H1 (cell line): ENCODE measurements around the gene SLCO2A1. TPM values are rescaled to one million over a fixed set of nuclear protein-coding genes. Genes with fewer than 3 reads are reported as not detected.

Experiments
- CTCF ChIA-PET: fragments of 300-600 bp; sonication (Branson Sonifier 250); formaldehyde crosslinking; loops from one replicate; lab custom pipeline; 2021; ENCODE audit not compliant: partially characterized antibody; lab: Charles Lee
- POLR2A ChIA-PET: fragments of 300-600 bp; sonication (Branson Sonifier 250); formaldehyde crosslinking; loops from one replicate; lab custom pipeline; 2021; ENCODE audit warnings: inconsistent platforms; ENCODE audit not compliant: partially characterized antibody; lab: Charles Lee
- DNase-seq, 2 experiments: peaks; one replicate each; pipeline versions ENCODE4 v3.0.0 to v3.0.0-alpha.2; 2010 to 2022; ENCODE audit warnings: low spot score in 2 of 2, low read depth in 1 of 2, mixed read lengths in 1 of 2
- FAIRE-seq: peaks from 2 replicates; lab custom pipeline; 2011; peaks lifted over from hg19 to GRCh38; lab: Jason Lieb, UNC
- H2AFZ ChIP-seq: 2 replicates; pipeline ENCODE4 v1.8.1; 2012; ENCODE audit warnings: low read length, inconsistent platforms
- H2AK5ac ChIP-seq: 2 replicates; pipeline ENCODE4 v1.6.1; 2013; ENCODE audit warnings: low read depth, low read length
- H2BK120ac ChIP-seq: replicated peaks from 2 replicates; pipeline ENCODE3; 2013; ENCODE audit warnings: low read depth, low read length, inconsistent platforms
- H2BK12ac ChIP-seq: 2 replicates; pipeline ENCODE4 v1.6.1; 2013; ENCODE audit warnings: low read depth, low read length
- H2BK15ac ChIP-seq: 2 replicates; pipeline ENCODE4 v1.6.1; 2013; ENCODE audit warnings: low read length
- H2BK20ac ChIP-seq: 2 replicates; pipeline ENCODE4 v1.6.1; 2013; ENCODE audit warnings: low read length
- H2BK5ac ChIP-seq: 2 replicates; pipeline ENCODE4 v1.6.1; 2013; ENCODE audit warnings: low read depth, low read length
- H3K14ac ChIP-seq: 2 replicates; pipeline ENCODE4 v1.6.1; 2013; ENCODE audit warnings: inconsistent platforms; ENCODE audit not compliant: insufficient read length
- H3K18ac ChIP-seq: 2 replicates; pipeline ENCODE4 v1.6.1; 2013; ENCODE audit warnings: low read length; ENCODE audit errors: extremely low read depth
- H3K23ac ChIP-seq: 2 replicates; pipeline ENCODE4 v1.6.1; 2013; ENCODE audit warnings: inconsistent platforms; ENCODE audit not compliant: insufficient read length
- H3K23me2 ChIP-seq: 2 replicates; pipeline ENCODE4 v1.6.1; 2013; ENCODE audit warnings: low read depth, low read length
- H3K27ac ChIP-seq: 2 replicates; pipeline ENCODE4 v1.6.1; 2011; ENCODE audit warnings: low read depth, low read length, inconsistent platforms
- H3K27me3 ChIP-seq, 4 experiments: replicated peaks in 1 of 4; 1 replicate in 1 of 4; 2 replicates in 3 of 4; pipeline versions ENCODE4 v1.6.1 to v1.8.1; 2011 to 2013; ENCODE audit warnings: low read length in 3 of 4, mild to moderate bottlenecking in 3 of 4, inconsistent platforms in 2 of 4, mixed read lengths in 2 of 4, moderate library complexity in 1 of 4; ENCODE audit not compliant: control insufficient read depth in 3 of 4, insufficient read depth in 3 of 4; ENCODE audit errors: extremely low read depth in 1 of 4
- H3K36me3 ChIP-seq, 4 experiments: 2 replicates each; pipeline versions ENCODE4 v1.6.1 to v1.8.1; 2011 to 2013; ENCODE audit warnings: mild to moderate bottlenecking in 4 of 4, low read length in 3 of 4, moderate library complexity in 2 of 4, control low read depth in 1 of 4, inconsistent platforms in 1 of 4; ENCODE audit not compliant: insufficient read depth in 4 of 4, control insufficient read depth in 2 of 4
- H3K4ac ChIP-seq: replicated peaks from 2 replicates; pipeline ENCODE3; 2013; ENCODE audit warnings: low read length, low read depth, mixed read lengths, inconsistent platforms; ENCODE audit not compliant: insufficient read length
- H3K4me1 ChIP-seq, 4 experiments: replicated peaks in 1 of 4; 1 replicate in 1 of 4; 2 replicates in 3 of 4; pipeline versions ENCODE4 v1.6.1 to v1.8.1; 2011 to 2013; ENCODE audit warnings: low read length in 3 of 4, inconsistent platforms in 2 of 4, mixed read lengths in 1 of 4; ENCODE audit not compliant: insufficient read depth in 4 of 4, control insufficient read depth in 3 of 4
- H3K4me2 ChIP-seq, 2 experiments: 2 replicates each; pipeline versions ENCODE4 v1.6.1 to v1.8.1; 2011 to 2013; ENCODE audit warnings: low read depth in 2 of 2, low read length in 2 of 2, control low read depth in 1 of 2, inconsistent platforms in 1 of 2, mild to moderate bottlenecking in 1 of 2; ENCODE audit not compliant: insufficient read depth in 1 of 2
- H3K4me3 ChIP-seq, 4 experiments: fragments of 200-600, 300-600 bp in 1 of 4; sonication (generic), shearing (Covaris generic), sonication (Bioruptor Twin) in 1 of 4; 2 replicates each; pipeline versions ENCODE4 v1.5.1 to v1.8.1; 2011 to 2016; ENCODE audit warnings: low read length in 4 of 4, low read depth in 3 of 4, control low read depth in 2 of 4, inconsistent platforms in 2 of 4, mild to moderate bottlenecking in 2 of 4, mixed read lengths in 1 of 4, moderate library complexity in 1 of 4; ENCODE audit not compliant: insufficient read depth in 2 of 4; ENCODE audit errors: extremely low read depth in 1 of 4
- H3K56ac ChIP-seq: replicated peaks from 2 replicates; pipeline ENCODE3; 2013; ENCODE audit warnings: low read depth, mild to moderate bottlenecking, mixed read lengths, low read length, inconsistent platforms; ENCODE audit not compliant: insufficient read length
- H3K79me1 ChIP-seq: 2 replicates; pipeline ENCODE4 v1.6.1; 2013; ENCODE audit warnings: low read depth, low read length, control low read depth
- H3K79me2 ChIP-seq, 2 experiments: 2 replicates each; pipeline versions ENCODE4 v1.6.1 to v1.8.1; 2012 to 2013; ENCODE audit warnings: low read length in 2 of 2, mild to moderate bottlenecking in 2 of 2, inconsistent platforms in 1 of 2; ENCODE audit not compliant: insufficient read depth in 2 of 2, control insufficient read depth in 1 of 2
- H3K9ac ChIP-seq, 4 experiments: replicated peaks in 1 of 4; 1 replicate in 1 of 4; 2 replicates in 3 of 4; pipeline versions ENCODE4 v1.6.1 to v1.8.1; 2011 to 2013; ENCODE audit warnings: low read depth in 3 of 4, low read length in 3 of 4, control low read depth in 2 of 4, mild to moderate bottlenecking in 2 of 4, moderate library complexity in 2 of 4, inconsistent platforms in 1 of 4; ENCODE audit errors: extremely low read depth in 1 of 4
- H3K9me3 ChIP-seq, 2 experiments: 2 replicates each; pipeline versions ENCODE4 v1.6.1 to v1.8.1; 2012 to 2013; ENCODE audit warnings: mild to moderate bottlenecking in 2 of 2, moderate library complexity in 2 of 2, control low read depth in 1 of 2, inconsistent platforms in 1 of 2, low read depth in 1 of 2, low read length in 1 of 2, mixed read lengths in 1 of 2; ENCODE audit not compliant: insufficient read depth in 2 of 2
- H4K20me1 ChIP-seq, 2 experiments: replicated peaks in 1 of 2; 2 replicates each; pipeline versions ENCODE3 to v1.8.1; 2011 to 2013; ENCODE audit warnings: inconsistent platforms in 2 of 2, low read length in 2 of 2, mild to moderate bottlenecking in 1 of 2; ENCODE audit not compliant: insufficient read depth in 2 of 2, control insufficient read depth in 1 of 2
- H4K5ac ChIP-seq: 2 replicates; pipeline ENCODE4 v1.6.1; 2013; ENCODE audit warnings: low read length, low read depth, mixed read lengths, inconsistent platforms; ENCODE audit not compliant: insufficient read length
- H4K8ac ChIP-seq: 2 replicates; pipeline ENCODE4 v1.8.0; 2013; ENCODE audit warnings: mild to moderate bottlenecking, moderate library complexity, low read length, inconsistent platforms; ENCODE audit not compliant: insufficient read depth; ENCODE audit errors: extremely low read depth
- H4K91ac ChIP-seq: replicated peaks from 2 replicates; pipeline ENCODE3; 2013; ENCODE audit warnings: low read length, mixed read lengths, inconsistent platforms; ENCODE audit not compliant: insufficient read length
- ASH2L ChIP-seq: fragments of 200-600, 300-600 bp; sonication (generic); IDR thresholded peaks from one replicate; pipeline ENCODE4 v1.7.1; 2017; ENCODE audit warnings: low read length
- SUZ12 ChIP-seq: fragments of 200-600 bp; sonication (generic); IDR thresholded peaks from 2 replicates; pipeline ENCODE4 v1.6.1; 2012; ENCODE audit warnings: mild to moderate bottlenecking, inconsistent platforms, low read length, moderate library complexity, mixed read lengths
- TAF7 ChIP-seq: optimal IDR thresholded peaks from 2 replicates; pipeline ENCODE3; 2011; ENCODE audit warnings: low read depth, mild to moderate bottlenecking, inconsistent platforms, low read length, moderate library complexity, borderline replicate concordance
- WGBS, 2 experiments: shearing (Covaris generic) in 1 of 2; methylation state at CpG; one replicate each; pipeline versions ENCODE4 v1.1.6 to v1.1.7; 2013 to 2015; ENCODE audit warnings: low lambda C conversion rate in 2 of 2, mixed read lengths in 2 of 2, inconsistent platforms in 1 of 2, low coverage in 1 of 2, missing lambda C conversion rate in 1 of 2; ENCODE audit not compliant: insufficient replicate concordance in 2 of 2, insufficient coverage in 1 of 2, insufficient read length in 1 of 2; ENCODE audit errors: extremely low coverage in 1 of 2, missing lambda C conversion rate in 1 of 2; 5-methylcytosine and 5-hydroxymethylcytosine counted together
- polyA plus RNA-seq, 7 experiments: library from polyadenylated mRNA; depleted of rRNA in 3 of 7; stranded (reverse) in 5 of 7; unstranded in 2 of 7; fragments of >200 nt in 5 of 7; fragments of 200-250 nt in 2 of 7; gene quantifications; 1 replicate in 5 of 7; 2 replicates in 1 of 7; 4 replicates in 1 of 7; pipeline versions ENCODE4 v1.2.1 to v1.2.3, GENCODE V29; 2011 to 2013; ENCODE audit warnings: missing spikeins in 2 of 7, mixed read lengths in 2 of 7
- total RNA-seq: library from RNA; stranded (reverse); fragmentation: NEBNext Ultra II Directional; extraction: Animal tissue kit (Norgen Biotek cat#: 25700); gene quantifications from 2 replicates; pipeline ENCODE4 v1.2.1, GENCODE V29; 2021

Gene SLCO2A1
- total and polyA plus RNA-seq, 2 of the 8 experiments (the other 6 are each of a cell fraction or from before 2014, with no cell fraction given), result 1.1 to 2.3 TPM

- Histone ChIP-seq H4K91ac (no peak overlapping the region), H2BK20ac (no peak overlapping the region), H3K9ac (no peak overlapping the region), H3K36me3 (no peaks in the 10 kb centered on the region), H3K79me2 (no peaks in the 10 kb centered on the region), H3K23me2 (peaks cover 2% of the 10 kb centered on the region; the same call in 1 of the 2 replicates), H3K4me2 (no peak overlapping the region), H3K27ac (no peak overlapping the region), H2BK120ac (no peak overlapping the region), H3K14ac (no peak overlapping the region), H3K56ac (no peak overlapping the region), H2BK12ac (no peak overlapping the region), H3K4ac (no peak overlapping the region), H4K20me1 (no peaks in the 10 kb centered on the region), H4K8ac (no peak overlapping the region), H3K9me3 (no peaks in the 10 kb centered on the region), H3K18ac (no peak overlapping the region), H4K5ac (no peak overlapping the region), H3K4me1 (peaks cover 0 to 10% (median 3%) of the 10 kb centered on the region in 4 experiments; a peak in 5 of 7 replicates), H2BK15ac (no peak overlapping the region), H2AK5ac (no peak overlapping the region), H2AFZ (no peak overlapping the region), H3K79me1 (no peaks in the 10 kb centered on the region), H3K27me3 (no peaks in the 10 kb centered on the region), H3K4me3 (no peak overlapping the region), H2BK5ac (no peak overlapping the region), H3K23ac (no peak overlapping the region)
- TF ChIP-seq TAF7 (no peak), SUZ12 (no peak), ASH2L (no peak)
- 83% methylated on average over 9 of the region's 10 CpGs; no CpG with 5 or more reads in 1 of the 2 experiments for WGBS, 2 experiments
- FAIRE-seq (no peak), DNase-seq (peak in 1 of 2 experiments; percentile 22)
- POLR2A ChIA-PET, result no interaction called here
- CTCF ChIA-PET, result interaction anchor here (0.9 to 4.5 kb wide), 9 partner anchors 9 to 272 kb away, joined by 3 to 20 read pairs (median 4); no protein-coding TSS in a partner anchor
Measured at GRCh38 chr3:133940536-133940935, 89.2 kb downstream of the SLCO2A1 start.
